ENCODE data around the gene TENM4. TPM values are rescaled to one million over a fixed set of nuclear protein-coding genes. Genes with fewer than 3 reads are reported as not detected.

The TENM4 gene
- total and polyA plus RNA-seq, 2 of the 8 experiments (the other 6 are each of a cell fraction or from before 2014, with no cell fraction given): 3.5 to 7.2 TPM

DNA sequence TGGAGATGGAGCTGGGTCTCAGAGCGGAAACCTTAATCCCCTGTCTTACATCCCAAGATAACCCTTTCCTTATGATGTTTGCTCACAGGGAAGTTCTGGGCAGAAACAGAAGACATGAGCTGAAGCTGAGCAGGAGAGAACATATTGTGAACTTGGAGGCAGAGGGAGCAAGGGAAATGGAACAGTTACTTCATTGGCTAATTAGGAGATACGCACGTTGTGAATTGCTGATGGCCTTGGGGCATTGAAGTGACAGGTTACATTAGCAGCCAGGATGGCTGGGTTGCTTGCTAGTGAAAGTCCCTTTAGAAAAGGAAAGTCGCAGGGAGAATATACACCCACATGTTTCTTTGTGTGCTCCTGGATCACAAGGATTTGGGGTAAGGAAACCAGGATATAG is 48.7 kb downstream of the TENM4 start:
- Histone ChIP-seq H3K27me3 (replicated peaks in 1 of 4; ENCODE audit: control insufficient read depth in 3 of 4, extremely low read depth in 1 of 4, insufficient read depth in 3 of 4, low read length in 3 of 4) (no peaks in the 10 kb centered on the region), H3K23ac (ENCODE audit: insufficient read length) (no peak overlapping the region), H2BK120ac (replicated peaks; ENCODE audit: low read depth, low read length) (no peak overlapping the region), H2BK20ac (ENCODE audit: low read length) (no peak overlapping the region; the same call in 1 of the 2 replicates), H2BK15ac (ENCODE audit: low read length) (no peak overlapping the region), H3K56ac (replicated peaks; ENCODE audit: insufficient read length, low read depth, low read length) (no peak overlapping the region), H4K91ac (replicated peaks; ENCODE audit: insufficient read length, low read length) (no peak overlapping the region), H3K23me2 (ENCODE audit: low read depth, low read length) (no peaks in the 10 kb centered on the region), H3K79me2 (ENCODE audit: control insufficient read depth in 1 of 2, insufficient read depth in 2 of 2, low read length in 2 of 2) (no peaks in the 10 kb centered on the region), H3K9ac (replicated peaks in 1 of 4; ENCODE audit: extremely low read depth in 1 of 4, low read depth in 3 of 4, low read length in 3 of 4) (no peak overlapping the region), H3K9me3 (ENCODE audit: insufficient read depth in 2 of 2, low read depth in 1 of 2, low read length in 1 of 2) (no peaks in the 10 kb centered on the region), H3K4me3 (ENCODE audit: extremely low read depth in 1 of 4, insufficient read depth in 2 of 4, low read depth in 3 of 4, low read length in 4 of 4) (no peak overlapping the region), H3K79me1 (ENCODE audit: low read depth, low read length) (peaks cover 2% of the 10 kb centered on the region; the same call in 1 of the 2 replicates), H3K14ac (ENCODE audit: insufficient read length) (no peak overlapping the region), H3K36me3 (ENCODE audit: control insufficient read depth in 2 of 4, insufficient read depth in 4 of 4, low read length in 3 of 4) (no peaks in the 10 kb centered on the region), H2AFZ (ENCODE audit: low read length) (no peak overlapping the region), H3K27ac (ENCODE audit: low read depth, low read length) (no peak overlapping the region), H2AK5ac (ENCODE audit: low read depth, low read length) (no peak overlapping the region), H4K5ac (ENCODE audit: insufficient read length, low read depth, low read length) (no peak overlapping the region), H3K4ac (replicated peaks; ENCODE audit: insufficient read length, low read depth, low read length) (no peak overlapping the region), H4K8ac (ENCODE audit: extremely low read depth, insufficient read depth, low read length) (no peak overlapping the region), H3K4me2 (ENCODE audit: insufficient read depth in 1 of 2, low read depth in 2 of 2, low read length in 2 of 2) (no peak overlapping the region), H3K4me1 (replicated peaks in 1 of 4; ENCODE audit: control insufficient read depth in 3 of 4, insufficient read depth in 4 of 4, low read length in 3 of 4) (peaks cover 0 to 12% (median 5%) of the 10 kb centered on the region in 4 experiments; a peak in 4 of 7 replicates), H4K20me1 (replicated peaks in 1 of 2; ENCODE audit: control insufficient read depth in 1 of 2, insufficient read depth in 2 of 2, low read length in 2 of 2) (no peaks in the 10 kb centered on the region), H3K18ac (ENCODE audit: extremely low read depth, low read length) (no peak overlapping the region), H2BK5ac (ENCODE audit: low read depth, low read length) (no peak overlapping the region), H2BK12ac (ENCODE audit: low read depth, low read length) (no peak overlapping the region)
- no peak for FAIRE-seq
- TF ChIP-seq, protein P1, sequence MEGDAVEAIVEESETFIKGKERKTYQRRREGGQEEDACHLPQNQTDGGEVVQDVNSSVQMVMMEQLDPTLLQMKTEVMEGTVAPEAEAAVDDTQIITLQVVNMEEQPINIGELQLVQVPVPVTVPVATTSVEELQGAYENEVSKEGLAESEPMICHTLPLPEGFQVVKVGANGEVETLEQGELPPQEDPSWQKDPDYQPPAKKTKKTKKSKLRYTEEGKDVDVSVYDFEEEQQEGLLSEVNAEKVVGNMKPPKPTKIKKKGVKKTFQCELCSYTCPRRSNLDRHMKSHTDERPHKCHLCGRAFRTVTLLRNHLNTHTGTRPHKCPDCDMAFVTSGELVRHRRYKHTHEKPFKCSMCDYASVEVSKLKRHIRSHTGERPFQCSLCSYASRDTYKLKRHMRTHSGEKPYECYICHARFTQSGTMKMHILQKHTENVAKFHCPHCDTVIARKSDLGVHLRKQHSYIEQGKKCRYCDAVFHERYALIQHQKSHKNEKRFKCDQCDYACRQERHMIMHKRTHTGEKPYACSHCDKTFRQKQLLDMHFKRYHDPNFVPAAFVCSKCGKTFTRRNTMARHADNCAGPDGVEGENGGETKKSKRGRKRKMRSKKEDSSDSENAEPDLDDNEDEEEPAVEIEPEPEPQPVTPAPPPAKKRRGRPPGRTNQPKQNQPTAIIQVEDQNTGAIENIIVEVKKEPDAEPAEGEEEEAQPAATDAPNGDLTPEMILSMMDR (IDR thresholded peaks at IDR 0.05; ENCODE audit: control extremely low read depth in 1 of 3, insufficient read depth in 1 of 3, low read depth in 1 of 3, low read length in 3 of 3): no peak
- TF ChIP-seq FOSL1 (IDR thresholded peaks at IDR 0.05; ENCODE audit: insufficient read depth, low read depth, low read length) (no peak), TAF7 (optimal IDR thresholded peaks at IDR 0.05; ENCODE audit: borderline replicate concordance, low read depth, low read length) (no peak)
- DNase-seq (ENCODE audit: low read depth in 1 of 2, low spot score in 2 of 2): no peak
- 41% methylated on average over 4 of the region's 4 CpGs; no CpG with 5 or more reads in 1 of the 2 experiments for WGBS, 2 experiments (ENCODE audit: extremely low coverage in 1 of 2, insufficient coverage in 1 of 2, insufficient read length in 1 of 2, insufficient replicate concordance in 2 of 2, low coverage in 1 of 2, low lambda C conversion rate in 2 of 2, missing lambda C conversion rate in 1 of 2)
- ChIA-PET CTCF (ENCODE audit: partially characterized antibody) (interaction anchor here (0.9 to 3.5 kb wide), 4 partner anchors 8 to 102 kb away, joined by 3 to 10 read pairs (median 10); no protein-coding TSS in a partner anchor), POLR2A (ENCODE audit: partially characterized antibody) (no interaction called here)
